CD4-positive, CD25-positive, alpha-beta regulatory T cell (primary cell): ENCODE results near the gene NCF4. TPM values are rescaled to one million over a fixed set of nuclear protein-coding genes. Genes with fewer than 3 reads are reported as not detected.

ENCODE experiments used
- ATAC-seq, 2 donors: fragments of 150-1000 bp; cut with Tn5 transposase; one replicate each; pipeline ENCODE4 v1.10.0; 2021; ENCODE audit warnings: low read depth in 2 of 2, moderate number of reproducible peaks in 2 of 2, moderate library complexity in 1 of 2
- DNase-seq, 3 donors: peaks; one replicate each; pipeline versions ENCODE4 v3.0.0 to v3.0.0-alpha.2; 2012 to 2022; ENCODE audit warnings: mixed read lengths in 1 of 3
- H3K27ac ChIP-seq: one replicate; pipeline ENCODE4 v1.7.0; 2013; ENCODE audit warnings: mild to moderate bottlenecking, low read length; ENCODE audit not compliant: insufficient read depth, poor library complexity, severe bottlenecking
- H3K27me3 ChIP-seq: one replicate; pipeline ENCODE4 v1.7.0; 2013; ENCODE audit warnings: low read length; ENCODE audit not compliant: control insufficient read depth, insufficient read depth
- H3K36me3 ChIP-seq: one replicate; pipeline ENCODE4 v1.7.0; 2013; ENCODE audit warnings: mild to moderate bottlenecking, low read length, moderate library complexity; ENCODE audit not compliant: control insufficient read depth, insufficient read depth
- H3K4me1 ChIP-seq: 2 replicates; pipeline ENCODE4 v1.7.0; 2013; ENCODE audit warnings: mild to moderate bottlenecking, low read length; ENCODE audit not compliant: insufficient read depth, control insufficient read depth, poor library complexity, severe bottlenecking
- H3K4me3 ChIP-seq: one replicate; pipeline ENCODE4 v1.7.0; 2013; ENCODE audit warnings: low read depth, mild to moderate bottlenecking, low read length, moderate library complexity
- H3K9me3 ChIP-seq, 2 experiments: 1 replicate in 1 of 2; 2 replicates in 1 of 2; pipeline ENCODE4 v1.7.0; 2013; ENCODE audit warnings: low read length in 2 of 2, mild to moderate bottlenecking in 1 of 2, moderate library complexity in 1 of 2; ENCODE audit not compliant: control insufficient read depth in 2 of 2
- H3K27ac Mint-ChIP-seq, 3 donors: one replicate each; pipeline ENCODE4 v1.8.0; 2020 to 2022; ENCODE audit warnings: mild to moderate bottlenecking in 3 of 3, mixed read lengths in 3 of 3, moderate library complexity in 2 of 3
- H3K27me3 Mint-ChIP-seq: one replicate; pipeline ENCODE4 v1.8.0; 2022; ENCODE audit warnings: mild to moderate bottlenecking, mixed read lengths
- H3K36me3 Mint-ChIP-seq: one replicate; pipeline ENCODE4 v1.8.0; 2020; ENCODE audit warnings: mixed read lengths
- H3K4me1 Mint-ChIP-seq, 4 donors: one replicate each; pipeline ENCODE4 v1.8.0; 2020 to 2022; ENCODE audit warnings: mixed read lengths in 4 of 4, mild to moderate bottlenecking in 1 of 4
- H3K4me3 Mint-ChIP-seq, 4 donors: one replicate each; pipeline ENCODE4 v1.8.0; 2020 to 2022; ENCODE audit warnings: mild to moderate bottlenecking in 4 of 4, mixed read lengths in 4 of 4, moderate library complexity in 3 of 4
- H3K9me3 Mint-ChIP-seq, 7 donors: one replicate each; pipeline ENCODE4 v1.8.0; 2020 to 2022; ENCODE audit warnings: mixed read lengths in 7 of 7, mild to moderate bottlenecking in 3 of 7, moderate library complexity in 2 of 7
- polyA plus RNA-seq, 4 donors: library from polyadenylated mRNA; unstranded; fragments of 300-500 nt; fragmentation: Illumina TruSeq; gene quantifications; one replicate each; pipeline ENCODE4 v1.2.3, GENCODE V29; 2021
- total RNA-seq: library from RNA; stranded (reverse); gene quantifications from one replicate; pipeline ENCODE4 v1.2.3, GENCODE V29; 2022

The NCF4 gene
- total and polyA plus RNA-seq, 5 donors from 2014 or later = 53.1 to 126 (median 63.6) TPM

DNA sequence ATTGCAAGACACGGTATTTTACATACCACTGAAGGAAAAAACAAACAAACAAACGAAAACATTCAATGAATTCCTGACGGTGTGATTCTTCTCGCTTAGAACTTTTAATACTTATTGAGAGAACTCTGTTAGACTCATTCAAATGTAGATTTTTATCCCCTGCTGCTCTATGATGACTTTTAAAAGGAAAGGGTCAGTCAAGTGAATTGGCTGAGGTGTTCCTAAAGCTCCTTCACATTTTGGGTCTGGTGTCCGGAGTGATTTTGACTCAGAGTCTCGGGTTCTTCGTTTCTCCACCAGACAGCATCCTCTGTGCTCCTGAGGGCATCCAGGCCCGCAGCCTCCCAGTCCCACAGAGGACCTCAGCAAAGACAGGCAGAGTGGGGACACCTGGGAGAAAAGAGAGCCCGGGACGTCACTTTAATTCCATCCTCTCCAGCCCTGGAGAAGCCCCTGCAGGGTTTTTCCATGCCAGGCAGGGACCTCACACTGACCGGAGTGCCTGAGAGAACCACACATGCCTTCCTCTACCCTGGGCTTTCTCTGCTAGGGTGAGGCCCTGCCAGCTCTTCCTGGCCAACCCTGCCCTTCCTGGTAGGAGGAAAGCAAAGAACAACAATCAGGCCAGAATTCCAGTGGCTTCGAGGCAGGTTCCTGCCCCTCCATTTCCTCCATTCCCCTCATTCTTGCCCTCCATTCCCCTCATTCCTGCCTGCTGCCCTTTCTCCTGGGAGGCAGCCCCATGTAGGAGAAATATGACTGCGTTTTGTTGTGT lies 51.3 kb downstream of the NCF4 start:
- ATAC-seq (no peak), DNase-seq (no peak)
- H3K4me3 Mint-ChIP-seq = peak overlapping the region in 1 of 4 donors; percentile 22
- no peak overlapping the region for H3K27ac ChIP-seq
- H3K4me1 ChIP-seq = peaks cover 15% of the 10 kb centered on the region
- no peaks in the 10 kb centered on the region for H3K27me3 ChIP-seq
- no peaks in the 10 kb centered on the region for H3K9me3 Mint-ChIP-seq
- no peaks in the 10 kb centered on the region for H3K27me3 Mint-ChIP-seq
- peaks cover 19 to 44% (median 21%) of the 10 kb centered on the region in 4 donors for H3K4me1 Mint-ChIP-seq
- H3K36me3 Mint-ChIP-seq = no peaks in the 10 kb centered on the region
- no peaks in the 10 kb centered on the region for H3K9me3 ChIP-seq
- H3K4me3 ChIP-seq = no peak overlapping the region
- no peak overlapping the region for H3K27ac Mint-ChIP-seq
- no peaks in the 10 kb centered on the region for H3K36me3 ChIP-seq

- Mint-ChIP-seq H3K27ac (peak overlapping the region; percentile 87 to 92 (median 92)), H3K4me3 (peak overlapping the region; percentile 84 to 96 (median 93)), H3K27me3 (no peaks in the 10 kb centered on the region), H3K4me1 (peaks cover 19 to 48% (median 24%) of the 10 kb centered on the region in 4 donors), H3K36me3 (no peaks in the 10 kb centered on the region), H3K9me3 (no peaks in the 10 kb centered on the region)
- Histone ChIP-seq H3K36me3 (no peaks in the 10 kb centered on the region), H3K27ac (peak overlapping the region; percentile 51), H3K4me1 (peaks cover 15% of the 10 kb centered on the region), H3K4me3 (peak overlapping the region; percentile 45), H3K27me3 (no peaks in the 10 kb centered on the region), H3K9me3 (no peaks in the 10 kb centered on the region)
- ATAC-seq = no peak
- no peak for DNase-seq
Observed at GRCh38 chr22:36912694-36913426, 52.1 kb downstream of the NCF4 start.

DNA sequence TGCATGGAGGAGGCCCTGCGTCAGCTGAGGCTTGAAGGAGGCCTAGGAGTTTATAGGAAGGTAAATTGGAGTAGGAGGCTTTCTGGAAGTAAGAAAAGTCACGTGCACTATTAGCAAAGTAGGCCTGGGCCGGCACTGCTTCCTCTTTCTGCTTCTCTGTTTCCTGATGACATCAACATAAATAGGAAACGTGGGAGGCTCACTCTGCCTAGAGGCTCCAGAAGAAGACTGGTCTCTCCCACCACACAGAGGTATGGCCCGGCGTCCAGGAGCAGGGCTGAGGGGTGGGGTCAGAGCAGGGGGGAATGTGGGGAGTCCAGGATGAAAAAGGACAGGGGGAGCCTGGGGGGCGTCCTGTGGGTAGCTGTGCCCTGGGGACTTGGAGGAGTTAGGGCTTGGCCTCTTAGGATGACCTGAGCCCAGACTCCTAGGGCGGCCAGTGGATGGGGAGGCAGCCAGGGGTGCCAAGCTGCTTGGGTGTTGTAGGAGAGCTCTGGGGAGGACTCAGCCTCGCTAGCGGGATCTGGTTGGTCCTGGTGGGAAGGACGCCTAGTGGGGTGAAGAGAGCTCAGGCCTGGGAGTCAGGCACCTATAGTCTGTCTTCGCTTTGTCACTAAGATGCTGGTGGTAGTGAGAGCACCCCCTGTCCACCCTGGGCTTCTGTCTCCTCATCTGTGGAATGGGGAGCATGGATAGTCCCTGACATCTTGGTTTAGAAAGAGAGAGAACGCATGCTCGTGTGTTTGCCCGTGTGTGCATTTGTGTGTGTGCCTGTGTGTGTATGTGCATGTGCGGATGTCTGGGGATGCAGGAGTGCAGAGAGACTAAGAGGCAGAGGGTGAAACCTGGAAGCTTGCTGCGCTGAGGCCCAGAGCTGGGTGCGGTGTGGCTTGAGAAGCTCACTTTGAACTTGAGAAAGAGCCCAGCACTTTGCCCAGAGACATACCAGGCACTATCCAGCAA lies 52.9 kb downstream of the NCF4 start, which contains the start of gene CSF2RB:
TSS of gene CSF2RB (plus strand) at position 202 of the 963 bp plus-strand sequence. CDS start 8,580 bp downstream, outside the sequence.
- Mint-ChIP-seq H3K36me3 (peaks cover 6% of the 10 kb centered on the region), H3K4me1 (peaks cover 19 to 48% (median 28%) of the 10 kb centered on the region in 4 donors), H3K9me3 (no peaks in the 10 kb centered on the region), H3K27ac (peak within 1 kb of the TSS; percentile 87 to 92 (median 92)), H3K4me3 (peak within 1 kb of the TSS; percentile 84 to 96 (median 93)), H3K27me3 (no peaks in the 10 kb centered on the region)
- Histone ChIP-seq H3K36me3 (no peaks in the 10 kb centered on the region), H3K27ac (peak within 1 kb of the TSS; percentile 51), H3K27me3 (no peaks in the 10 kb centered on the region), H3K4me1 (peaks cover 15% of the 10 kb centered on the region), H3K9me3 (no peaks in the 10 kb centered on the region), H3K4me3 (peak within 1 kb of the TSS; percentile 89)
- DNase-seq (peak in 1 of 3 donors; percentile 57), ATAC-seq (peak; percentile 53 to 59)

- H3K4me3 Mint-ChIP-seq = peak overlapping the region; percentile 84 to 96 (median 93)
- no peaks in the 10 kb centered on the region for H3K9me3 ChIP-seq
- peaks cover 19 to 45% (median 27%) of the 10 kb centered on the region in 4 donors for H3K4me1 Mint-ChIP-seq
- H3K4me1 ChIP-seq = peaks cover 15% of the 10 kb centered on the region
- H3K4me3 ChIP-seq = peak overlapping the region; percentile 89
- H3K36me3 ChIP-seq = no peaks in the 10 kb centered on the region
- ATAC-seq (peak in 1 of 2 donors; percentile 27), DNase-seq (no peak)
- H3K36me3 Mint-ChIP-seq = peaks cover 6% of the 10 kb centered on the region
- no peaks in the 10 kb centered on the region for H3K27me3 Mint-ChIP-seq
- H3K27ac Mint-ChIP-seq = peak overlapping the region in 2 of 3 donors; percentile 87 to 92
- H3K27me3 ChIP-seq = no peaks in the 10 kb centered on the region
- H3K9me3 Mint-ChIP-seq = peaks cover 0 to 1% (median 0%) of the 10 kb centered on the region in 7 donors
- no peak overlapping the region for H3K27ac ChIP-seq
Observed at GRCh38 chr22:36914390-36914752, 53.6 kb downstream of the NCF4 start.

- Mint-ChIP-seq H3K27ac (no peak overlapping the region), H3K36me3 (peaks cover 6% of the 10 kb centered on the region), H3K9me3 (peaks cover 0 to 2% (median 0%) of the 10 kb centered on the region in 7 donors), H3K4me3 (peak overlapping the region in 2 of 4 donors; percentile 10 to 76), H3K4me1 (peaks cover 19 to 51% (median 28%) of the 10 kb centered on the region in 4 donors), H3K27me3 (no peaks in the 10 kb centered on the region)
- DNase-seq (no peak), ATAC-seq (no peak)
- Histone ChIP-seq H3K4me3 (peak overlapping the region; percentile 29), H3K4me1 (peaks cover 15% of the 10 kb centered on the region), H3K9me3 (no peaks in the 10 kb centered on the region), H3K36me3 (no peaks in the 10 kb centered on the region), H3K27ac (no peak overlapping the region), H3K27me3 (no peaks in the 10 kb centered on the region)
Observed at GRCh38 chr22:36916034-36916433, 55.2 kb downstream of the NCF4 start.

GRCh38 chr22:36918586-36919284 lies 57.9 kb downstream of the NCF4 start:
- H3K4me1 Mint-ChIP-seq = peaks cover 16 to 45% (median 22%) of the 10 kb centered on the region in 4 donors
- H3K9me3 ChIP-seq = no peaks in the 10 kb centered on the region
- H3K4me3 ChIP-seq = no peak overlapping the region
- H3K36me3 ChIP-seq = no peaks in the 10 kb centered on the region
- peaks cover 0 to 2% (median 0%) of the 10 kb centered on the region in 7 donors for H3K9me3 Mint-ChIP-seq
- ATAC-seq = no peak
- no peak overlapping the region for H3K27ac ChIP-seq
- H3K27me3 ChIP-seq = no peaks in the 10 kb centered on the region
- H3K4me3 Mint-ChIP-seq = no peak overlapping the region
- no peaks in the 10 kb centered on the region for H3K27me3 Mint-ChIP-seq
- H3K27ac Mint-ChIP-seq = no peak overlapping the region
- peaks cover 7% of the 10 kb centered on the region for H3K4me1 ChIP-seq
- no peak for DNase-seq
- H3K36me3 Mint-ChIP-seq = peaks cover 6% of the 10 kb centered on the region
